ENCODE results near the gene EFNA5.
"Not testable (repeated sequence)": the region's sequence is repeated elsewhere in the genome, so short reads cannot be mapped to it uniquely, and the experiment has no call there.

EFNA5 gene

DNA sequence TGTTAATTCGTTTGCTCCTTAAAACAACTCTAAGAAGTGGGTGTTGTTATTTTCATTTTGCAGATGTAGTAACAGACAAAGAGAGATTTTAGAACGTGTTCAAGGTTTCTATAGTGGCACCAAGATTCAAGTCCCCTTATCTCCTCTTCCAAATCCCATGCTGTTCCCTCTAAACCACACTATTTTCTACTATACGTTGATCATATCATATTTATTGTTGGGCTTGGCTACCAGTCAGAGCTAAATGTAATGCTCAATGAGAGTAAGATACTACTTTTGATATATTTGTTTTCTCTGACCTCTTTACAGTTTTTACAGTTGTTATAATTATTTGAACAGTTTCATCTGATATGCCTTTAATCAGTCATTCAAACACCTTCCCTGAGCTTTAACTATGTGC, 212.9 kb downstream of the EFNA5 start:
- DNase-seq (ENCODE audit: low spot score): no peak

DNA sequence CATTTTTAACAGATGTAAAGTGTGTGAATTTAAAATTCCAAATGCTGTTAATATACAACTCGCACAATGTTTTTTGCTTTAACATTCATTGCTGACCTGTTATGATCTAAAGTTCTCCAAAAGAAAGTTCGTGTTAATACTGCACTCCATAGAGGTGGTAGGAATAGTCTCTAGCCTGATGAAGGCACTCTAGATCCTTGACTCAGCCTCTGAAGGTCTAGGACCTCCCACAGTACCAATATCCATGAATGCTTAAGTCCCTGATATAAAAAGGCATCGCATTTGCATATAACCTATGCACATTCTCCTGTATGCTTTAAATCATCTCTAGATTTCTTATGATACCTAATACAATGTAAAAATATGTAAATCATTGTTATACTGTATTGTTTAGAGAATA, 213.6 kb downstream of the EFNA5 start:
- no peak for DNase-seq (ENCODE audit: low spot score)

DNA sequence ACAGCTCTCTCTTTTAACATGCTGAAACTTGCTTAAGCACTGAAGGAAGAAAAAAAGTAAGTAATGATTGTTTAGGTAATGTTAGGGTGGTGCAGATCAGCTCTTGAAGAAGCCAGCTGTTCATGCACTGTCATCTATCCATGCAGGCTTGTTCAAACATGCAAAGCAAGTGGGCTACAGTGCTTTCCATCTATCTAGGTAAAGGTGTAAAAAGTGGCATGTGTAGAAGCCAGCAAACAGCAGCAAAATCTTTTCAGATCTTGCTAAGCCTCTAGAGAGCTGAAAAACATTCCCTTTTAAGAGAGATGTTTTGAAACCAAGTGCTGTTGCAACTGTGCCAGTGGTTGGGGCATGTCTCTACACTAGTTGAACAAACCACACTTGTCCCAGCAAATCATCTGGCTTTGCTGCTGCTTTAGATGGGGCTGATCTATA, 214.4 kb downstream of the EFNA5 start:
- no peak for DNase-seq (ENCODE audit: low spot score)

DNA sequence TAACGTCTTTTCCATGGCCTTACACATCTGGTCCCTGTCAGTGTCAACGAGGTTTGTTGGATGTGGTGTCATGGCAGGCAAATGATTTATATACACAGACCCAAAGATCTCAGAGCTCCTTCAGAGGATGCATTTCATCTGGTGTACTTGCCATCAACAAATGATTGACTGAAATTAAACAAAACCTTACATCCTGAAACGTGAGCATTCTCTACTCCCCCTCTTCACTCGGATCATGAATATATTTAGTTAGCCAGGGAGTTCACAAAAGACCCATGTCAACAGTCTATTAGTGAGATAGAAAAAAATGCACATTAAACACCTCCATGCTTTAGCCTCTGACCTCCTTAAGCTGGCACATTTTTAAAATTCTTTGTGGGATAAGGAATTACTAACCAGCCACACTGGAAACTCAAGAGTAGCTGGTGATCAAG, 215.6 kb downstream of the EFNA5 start:
- no peak for DNase-seq (ENCODE audit: low spot score)

DNA sequence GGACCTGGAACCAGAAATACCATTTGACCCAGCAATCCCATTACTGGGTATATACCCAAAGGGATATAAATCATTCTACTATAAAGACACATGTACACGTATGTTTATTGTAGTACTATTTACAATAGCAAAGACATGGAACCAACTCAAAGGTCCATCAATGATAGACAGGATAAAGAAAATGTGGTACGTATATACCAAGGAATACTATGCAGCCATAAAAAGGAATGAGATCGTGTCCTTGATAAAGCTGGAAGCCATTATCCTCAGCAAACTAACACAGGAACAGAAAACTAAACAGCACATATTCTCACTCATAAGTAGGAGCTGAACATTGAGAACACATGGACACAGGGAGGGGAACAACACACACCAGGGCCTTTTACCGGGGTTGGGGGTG, 218.9 kb downstream of the EFNA5 start:
- not testable (repeated sequence) for DNase-seq (ENCODE audit: low spot score)

DNA sequence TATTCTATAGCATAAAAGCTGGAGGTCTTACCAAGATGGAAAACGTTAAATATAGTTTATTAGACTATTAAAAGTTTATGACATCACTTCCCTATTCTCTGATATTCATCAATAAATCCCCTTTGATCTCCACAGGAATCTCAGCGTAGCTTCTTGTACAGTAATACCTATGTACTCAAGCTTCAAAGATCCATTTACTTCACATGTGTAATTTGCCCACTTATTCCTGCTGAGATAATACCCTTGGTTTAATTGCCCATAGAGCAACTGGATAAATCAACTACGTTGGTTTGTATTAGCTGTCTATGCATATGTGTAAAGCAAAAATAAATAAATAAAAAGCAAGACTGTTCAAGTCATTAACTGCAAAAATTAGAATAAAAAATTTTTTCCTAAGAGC, 219.7 kb downstream of the EFNA5 start:
- no peak for DNase-seq (ENCODE audit: low spot score)

DNA sequence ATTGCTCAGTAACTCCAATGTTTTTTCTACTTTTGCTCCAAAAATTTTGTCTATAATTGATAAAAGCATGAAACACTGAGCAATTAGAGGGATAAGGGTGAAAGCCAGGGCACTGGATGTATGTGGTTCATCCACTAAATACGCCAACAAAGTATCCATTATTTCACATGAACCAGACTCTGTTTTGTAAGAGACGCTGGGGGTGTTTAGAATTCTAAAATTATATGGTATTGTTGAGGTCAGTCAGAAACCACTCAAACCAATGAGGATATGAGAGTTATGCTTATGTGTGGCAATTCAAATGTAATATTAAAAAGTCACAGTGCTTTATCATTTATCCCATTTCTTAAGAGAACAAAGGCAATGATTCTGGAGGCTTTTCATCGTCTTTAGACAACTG, 220.2 kb downstream of the EFNA5 start:
- DNase-seq (ENCODE audit: low spot score): no peak

DNA sequence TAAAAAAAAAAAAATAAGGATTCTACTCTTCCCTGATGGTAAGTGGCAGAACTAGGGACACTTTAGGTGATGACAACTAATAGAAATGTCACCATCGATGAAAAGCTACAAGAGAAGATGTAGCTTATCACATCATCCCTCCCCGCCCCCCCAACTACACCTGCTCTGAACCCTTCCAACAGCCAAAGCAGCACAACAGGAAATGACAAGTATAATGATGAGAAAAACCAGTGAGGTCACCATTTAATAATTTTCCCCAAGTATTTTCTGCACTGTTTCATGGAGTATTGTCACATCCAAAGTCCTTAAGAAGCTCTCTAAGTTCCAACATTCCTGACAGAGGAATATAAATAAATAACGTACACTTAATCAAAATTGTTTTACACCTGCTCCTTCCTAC, 221.4 kb downstream of the EFNA5 start:
- DNase-seq (ENCODE audit: low spot score): no peak

DNA sequence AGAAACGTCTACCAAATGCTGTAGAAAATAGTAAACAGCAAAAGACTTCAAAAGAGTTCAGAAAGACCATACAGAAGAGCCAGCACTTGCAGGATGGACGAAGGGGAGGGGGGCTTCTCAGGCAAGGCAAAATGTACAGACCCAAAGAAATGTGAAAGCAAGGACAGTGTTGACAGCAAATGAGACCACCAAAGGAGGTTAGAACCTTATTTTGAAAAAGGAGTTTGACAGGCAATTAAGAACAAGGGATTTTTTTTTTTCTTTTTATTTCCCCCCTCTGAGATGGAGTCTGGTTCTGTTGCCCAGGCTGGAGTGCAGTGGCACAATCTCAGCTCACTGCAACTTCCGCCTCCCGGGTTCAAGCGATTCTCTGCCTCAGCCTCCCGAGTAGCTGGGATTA, 223.2 kb downstream of the EFNA5 start:
- DNase-seq (ENCODE audit: low spot score): no peak

DNA sequence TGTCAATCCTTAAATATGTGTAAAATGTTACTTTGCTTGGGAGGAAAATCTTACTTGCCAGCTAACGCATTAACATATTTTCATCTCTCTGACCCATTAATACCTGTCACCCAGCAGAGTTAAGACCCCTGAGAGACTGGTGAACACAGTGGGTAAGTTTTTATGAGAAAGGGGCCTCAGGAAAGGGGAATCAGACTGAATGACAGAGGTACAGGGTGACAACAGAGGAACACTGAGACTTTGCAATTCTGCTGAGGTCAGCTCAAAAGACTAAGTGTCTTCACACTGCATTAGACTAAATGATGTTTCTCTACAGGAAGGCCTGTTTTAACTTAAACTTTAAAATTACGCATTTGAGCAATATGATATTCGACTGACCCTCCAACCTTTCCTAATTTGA, 223.8 kb downstream of the EFNA5 start:
- no peak for DNase-seq (ENCODE audit: low spot score)

DNA sequence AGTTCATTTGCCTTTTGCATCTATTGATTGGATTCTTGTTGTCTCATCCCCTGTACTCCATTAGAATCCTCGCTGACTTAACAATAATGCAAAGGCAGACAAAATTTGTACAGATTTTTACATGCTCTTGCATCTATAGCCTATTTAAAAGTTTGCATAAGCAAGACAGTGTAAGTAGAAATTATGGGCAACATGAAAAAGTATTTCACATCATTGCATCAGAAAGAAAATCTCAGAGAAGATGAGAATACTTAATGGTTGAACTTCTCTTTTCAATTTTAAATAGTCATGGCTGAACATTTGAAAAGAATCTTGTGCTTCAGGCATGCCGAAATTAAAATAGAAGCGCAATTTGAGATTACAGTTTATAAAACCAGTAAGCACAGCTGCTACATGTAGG, 226.4 kb downstream of the EFNA5 start:
- DNase-seq (ENCODE audit: low spot score): no peak

DNA sequence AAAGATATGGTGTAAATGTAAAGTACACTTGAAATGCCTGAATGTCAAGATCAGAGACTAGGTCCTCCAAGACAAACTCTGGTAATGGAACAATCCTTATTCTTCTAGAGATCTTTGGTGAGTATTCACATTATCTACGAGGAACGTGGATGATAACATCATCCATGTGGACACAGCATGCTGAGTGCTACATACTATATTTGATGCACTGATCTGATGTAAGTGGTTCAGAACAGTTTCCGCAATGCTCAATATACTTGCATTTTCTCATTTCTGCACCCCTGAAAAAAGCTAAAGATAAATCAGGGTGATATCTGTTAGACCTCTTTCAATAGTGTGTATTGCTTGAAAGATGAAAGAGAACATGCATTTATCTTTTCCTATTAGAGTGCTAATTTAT, 226.8 kb downstream of the EFNA5 start:
- DNase-seq (ENCODE audit: low spot score): no peak

DNA sequence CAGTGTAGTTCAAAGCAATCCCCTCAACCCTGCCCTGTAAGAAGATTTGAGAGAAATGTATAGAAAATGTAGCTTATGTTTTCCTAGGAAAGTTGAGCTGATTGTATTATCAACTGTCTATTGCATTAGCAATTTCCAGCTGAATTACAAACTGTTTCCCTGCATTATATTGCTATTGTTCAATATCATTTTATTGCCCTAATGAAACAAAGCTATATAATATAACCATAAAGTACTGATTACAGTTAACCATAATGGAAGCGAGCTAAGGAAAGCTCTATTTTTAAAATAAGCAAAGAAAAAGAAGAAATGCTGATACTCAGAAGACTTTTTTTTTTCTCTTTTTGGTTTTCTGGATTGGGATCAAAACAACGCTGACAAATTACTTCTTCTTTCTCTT, 228.3 kb downstream of the EFNA5 start:
- no peak for DNase-seq (ENCODE audit: low spot score)

DNA sequence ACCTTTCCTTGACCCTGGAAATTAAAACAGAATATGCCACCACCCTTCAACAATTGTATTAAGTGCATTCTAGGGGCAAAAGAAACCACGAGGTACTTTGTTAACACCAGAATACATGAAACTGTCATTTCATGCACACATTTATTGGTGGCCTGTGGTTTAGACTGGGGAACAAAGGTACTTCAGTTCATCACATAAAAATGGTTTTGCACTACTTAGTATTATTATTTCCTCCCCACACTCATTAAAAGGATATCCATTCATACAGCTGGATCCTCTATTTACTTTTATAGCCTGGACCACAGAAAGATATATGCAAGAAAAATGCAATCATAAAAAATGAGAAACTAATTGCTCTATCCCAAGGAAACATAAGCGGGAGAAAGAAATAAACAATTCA, 230.9 kb downstream of the EFNA5 start:
- no peak for DNase-seq (ENCODE audit: low spot score)

DNA sequence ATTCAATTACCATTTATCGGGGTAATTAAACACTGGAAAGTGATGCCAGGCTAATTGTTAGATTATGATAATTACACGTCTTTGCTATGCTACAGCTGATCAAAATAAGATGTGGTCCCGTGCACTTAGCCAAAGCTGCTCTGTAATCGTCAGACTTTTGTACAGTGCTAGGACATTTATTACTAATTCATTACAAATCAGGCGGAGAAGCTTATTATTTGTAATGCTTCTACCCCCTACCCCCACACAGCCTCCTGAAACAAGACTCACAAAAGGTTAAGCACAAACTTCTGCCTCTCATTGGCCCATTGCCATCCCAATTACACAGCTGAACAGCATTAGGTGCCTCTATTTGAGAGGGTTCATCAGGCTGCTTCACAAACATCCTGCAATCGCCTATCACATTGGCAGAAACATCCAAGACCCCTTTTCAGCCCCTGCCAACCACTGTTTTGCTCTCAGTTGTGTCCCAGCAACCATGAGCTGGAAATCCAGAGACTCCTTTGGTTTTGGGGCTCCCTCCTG, 232.7 kb downstream of the EFNA5 start:
- DNase-seq (ENCODE audit: low spot score): no peak

DNA sequence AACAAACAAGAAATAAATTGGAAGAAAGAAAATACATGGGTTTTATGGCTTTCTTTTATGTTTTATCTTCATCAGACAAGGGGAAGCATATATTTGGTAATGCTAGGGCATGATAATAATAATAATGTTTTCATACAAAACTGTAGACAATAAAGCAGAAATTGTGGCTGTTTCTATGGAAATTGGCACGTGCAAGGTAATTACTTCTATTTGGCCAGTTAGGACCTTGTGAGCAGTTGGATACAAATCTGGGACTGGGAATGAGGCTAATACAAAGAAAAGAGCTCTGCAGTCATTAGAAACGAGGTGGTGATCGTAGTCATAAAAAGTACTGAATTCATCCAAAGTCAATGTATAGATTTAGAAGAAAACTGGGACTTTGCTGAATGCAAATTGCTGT, 233.6 kb downstream of the EFNA5 start:
- DNase-seq (ENCODE audit: low spot score): no peak

DNA sequence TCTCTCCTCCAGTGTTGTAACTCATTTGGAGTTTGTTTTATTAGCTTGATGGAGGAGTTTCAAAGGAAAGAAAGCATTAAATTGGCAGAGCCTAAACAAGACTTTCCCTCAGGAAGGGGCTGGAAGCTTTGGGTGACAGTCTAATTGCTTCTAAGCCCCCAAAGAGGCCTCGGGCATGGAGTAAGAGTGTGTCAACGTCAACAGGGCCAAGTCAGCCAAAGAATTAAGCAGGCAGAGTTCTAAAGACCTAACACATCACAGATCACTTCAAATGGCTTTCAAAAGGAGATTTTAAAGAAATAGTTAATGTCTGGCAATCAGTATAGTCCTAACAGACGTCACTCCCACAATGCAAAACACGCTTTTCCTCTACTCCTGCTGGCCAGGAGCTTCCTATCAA, 234.5 kb downstream of the EFNA5 start:
- DNase-seq (ENCODE audit: low spot score): no peak

DNA sequence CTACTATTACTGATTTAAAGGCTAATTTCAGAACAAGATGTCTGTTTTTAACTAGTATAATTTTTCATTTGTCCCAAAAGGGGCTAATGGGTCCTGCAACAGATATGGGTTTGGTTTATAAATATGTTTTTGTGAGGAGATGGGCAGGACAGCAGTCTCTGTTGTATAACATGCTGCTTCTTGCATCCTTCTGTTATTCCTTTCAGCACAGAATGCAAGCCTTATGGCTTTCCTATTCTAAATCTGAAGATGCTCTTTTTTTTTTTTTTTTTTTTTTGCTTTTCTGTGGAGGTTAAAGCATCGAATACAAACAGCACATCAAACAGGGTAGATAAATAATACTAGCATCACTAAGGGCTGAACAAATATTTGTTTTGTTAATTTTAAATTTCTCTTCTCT, 235.7 kb downstream of the EFNA5 start:
- DNase-seq (ENCODE audit: low spot score): no peak

DNA sequence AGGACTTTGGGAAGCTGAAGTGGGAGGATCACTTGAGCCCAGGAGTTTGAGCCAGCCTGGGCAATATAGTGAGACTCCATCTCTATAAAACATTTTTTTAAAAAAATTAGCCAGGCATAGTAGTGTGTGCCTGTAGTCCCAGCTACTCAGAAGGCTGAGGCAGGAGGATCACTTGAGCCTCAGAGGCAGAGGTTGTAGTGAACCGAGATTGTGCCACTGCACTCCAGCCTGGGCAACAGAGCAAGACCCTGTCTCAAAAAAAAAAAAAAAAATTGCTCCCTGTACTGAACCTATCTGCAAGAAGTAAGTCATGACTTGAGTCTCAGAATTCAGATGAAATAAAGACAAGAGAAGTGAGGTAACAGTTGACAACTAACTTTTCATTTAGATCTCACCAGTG, 237.1 kb downstream of the EFNA5 start:
- not testable (repeated sequence) for DNase-seq (ENCODE audit: low spot score)

DNA sequence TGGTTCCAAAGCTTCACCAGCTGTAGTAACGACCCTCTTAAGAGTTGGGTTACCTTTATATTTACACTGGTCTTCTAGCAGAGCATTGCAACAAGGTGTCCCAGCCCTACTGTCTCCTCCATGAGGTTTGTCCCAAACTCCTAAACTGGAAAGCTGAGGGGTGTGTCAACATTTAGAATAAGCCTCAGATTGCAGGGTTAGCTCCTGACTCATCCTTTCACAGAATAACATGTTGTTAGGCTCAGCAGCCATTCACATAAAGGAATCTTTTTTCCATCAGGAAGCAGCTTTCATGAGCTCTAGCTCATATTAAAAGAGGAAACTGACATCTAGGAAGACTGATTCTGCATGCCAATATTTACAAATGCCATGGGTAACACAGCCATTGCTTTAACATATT, 238.7 kb downstream of the EFNA5 start:
- peak; percentile 25 for DNase-seq (ENCODE audit: low spot score)

DNA sequence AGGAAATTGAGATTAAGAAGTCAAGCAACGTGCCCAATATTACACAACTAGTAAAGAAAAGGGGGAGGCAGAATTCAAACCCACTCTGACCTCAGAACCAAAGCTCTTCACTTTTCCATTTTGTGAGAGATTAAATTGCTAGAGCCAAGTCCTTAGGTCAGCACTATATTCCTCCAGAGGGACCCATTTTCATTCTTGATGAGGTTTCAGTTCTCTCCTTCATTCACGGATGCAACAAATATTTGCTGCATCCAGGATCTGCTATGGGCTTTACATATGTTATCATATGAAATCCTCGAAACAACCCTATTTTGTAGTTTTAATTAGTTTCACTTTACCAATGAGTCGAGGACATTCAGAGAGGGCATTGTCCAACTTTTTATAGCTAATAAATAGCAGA, 239.2 kb downstream of the EFNA5 start:
- no peak for DNase-seq (ENCODE audit: low spot score)

DNA sequence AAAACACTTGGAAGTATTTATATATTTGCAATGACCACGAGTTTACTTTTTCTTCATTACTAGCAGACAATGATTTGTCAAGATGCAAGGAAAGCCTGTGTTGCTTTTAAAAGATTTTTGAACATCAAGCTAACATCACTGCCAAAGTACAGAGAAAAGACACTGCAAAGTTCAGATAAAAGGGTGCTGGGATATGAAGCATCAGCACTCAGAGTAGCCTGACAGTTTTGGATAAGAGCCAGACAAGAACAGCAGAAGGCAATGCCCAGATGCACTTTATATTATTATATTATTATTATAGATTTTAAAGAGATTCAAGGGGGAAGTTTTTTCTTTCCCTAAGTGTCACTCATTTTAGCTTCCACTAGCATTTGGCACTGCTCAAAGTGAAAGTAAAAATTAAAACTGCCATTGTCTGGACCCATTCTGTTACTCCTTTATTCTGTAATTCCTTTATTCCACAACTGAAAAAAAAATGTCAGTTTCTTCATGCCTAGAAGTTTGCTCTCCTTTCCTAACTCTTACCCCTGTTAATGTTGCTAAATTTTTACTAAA, 240.6 kb downstream of the EFNA5 start:
- no peak for DNase-seq (ENCODE audit: low spot score)

DNA sequence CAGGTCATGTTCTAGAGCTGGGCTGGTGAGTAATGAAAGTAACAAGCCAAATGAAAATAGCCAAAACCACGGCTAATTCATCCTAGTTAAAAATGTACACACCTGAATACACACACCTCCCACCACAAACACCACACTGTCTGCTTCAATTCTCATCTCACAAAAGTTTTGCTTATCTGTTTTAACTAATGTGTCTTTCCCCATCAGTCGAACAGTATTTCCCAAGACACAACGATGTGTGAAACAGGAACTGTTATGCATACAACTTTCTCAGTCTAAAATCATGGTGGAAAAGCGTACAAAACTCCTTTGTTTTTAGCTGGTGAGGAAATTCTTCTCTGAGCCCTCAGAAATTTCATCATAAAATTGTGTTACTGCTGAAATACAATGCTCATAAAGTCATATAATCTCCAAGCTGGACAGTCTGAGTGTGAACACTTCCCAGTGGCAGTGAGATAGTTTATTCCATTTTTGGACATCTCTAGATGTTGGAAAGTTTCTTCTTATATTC, 242.4 kb downstream of the EFNA5 start:
- DNase-seq (ENCODE audit: low spot score): no peak

DNA sequence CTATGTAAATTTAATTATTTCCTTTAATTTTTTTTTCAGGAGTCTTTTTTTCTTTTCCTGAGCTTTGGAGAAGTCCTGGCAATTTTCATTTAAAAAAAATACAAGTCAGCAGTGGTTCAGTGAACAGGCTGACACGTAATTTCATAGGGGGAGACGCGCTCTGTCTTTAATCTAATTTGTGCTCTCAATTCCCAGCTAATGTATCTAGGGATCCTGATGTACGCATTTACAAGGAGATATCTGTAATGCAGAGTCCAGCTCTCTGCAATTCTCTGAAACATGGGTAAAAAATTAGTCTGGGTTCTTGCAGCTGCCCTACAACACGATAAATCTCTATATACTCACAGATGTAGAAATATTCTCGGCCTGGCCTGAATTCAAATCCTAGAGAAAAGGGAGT, 243.9 kb downstream of the EFNA5 start:
- DNase-seq (ENCODE audit: low spot score): no peak
